Endometrial microvascular endothelial cells (primary cell): ENCODE data around the gene AKAP11. TPM values are rescaled to one million over a fixed set of nuclear protein-coding genes. Genes with fewer than 3 reads are reported as not detected.

Experiments used
- in situ Hi-C: cut with HindIII; loops from 2 replicates; pipeline ENCODE4 v1.10.0; 2017; ENCODE audit warnings: low sequenced_read_pairs, low pct_unique_long_range_greater_than_20kb; ENCODE audit errors: inconsistent ontology term
- total RNA-seq: library from RNA; depleted of rRNA; stranded (reverse); fragments of >200 nt; gene quantifications from one replicate; pipeline ENCODE4 v1.2.3, GENCODE V29; 2015; ENCODE audit errors: inconsistent ontology term

AKAP11 gene
- total RNA-seq, 1 donor from 2014 or later = 18.1 TPM

GRCh38 chr13:42324704-42325103, 52.8 kb downstream of the AKAP11 start:
- in situ Hi-C loops = no loop called here

- in situ Hi-C loops = no loop called here
Observed at GRCh38 chr13:42327725-42328124, 55.8 kb downstream of the AKAP11 start.

- in situ Hi-C loops = no loop called here
Observed at GRCh38 chr13:42328672-42329071, 56.7 kb downstream of the AKAP11 start.

GRCh38 chr13:42329239-42329638, 57.3 kb downstream of the AKAP11 start:
- in situ Hi-C loops = no loop called here

GRCh38 chr13:42331009-42331408, 59.1 kb downstream of the AKAP11 start:
- in situ Hi-C loops = no loop called here

GRCh38 chr13:42333613-42334328, 61.8 kb downstream of the AKAP11 start:
- in situ Hi-C loops = no loop called here

- in situ Hi-C loops = no loop called here
Observed at GRCh38 chr13:42334329-42334706, 62.4 kb downstream of the AKAP11 start.

- in situ Hi-C loops = no loop called here
Observed at GRCh38 chr13:42337808-42338600, 66.1 kb downstream of the AKAP11 start.

GRCh38 chr13:42345367-42345766, 73.4 kb downstream of the AKAP11 start:
- in situ Hi-C loops = no loop called here

- in situ Hi-C loops = no loop called here
Observed at GRCh38 chr13:42348576-42348975, 76.6 kb downstream of the AKAP11 start.

GRCh38 chr13:42350141-42350540, 78.2 kb downstream of the AKAP11 start:
- in situ Hi-C loops = no loop called here

- in situ Hi-C loops = no loop called here
Observed at GRCh38 chr13:42354241-42355091, 82.5 kb downstream of the AKAP11 start.

- in situ Hi-C loops = no loop called here
Observed at GRCh38 chr13:42355092-42355485, 83.1 kb downstream of the AKAP11 start.

GRCh38 chr13:42355491-42356183, 83.7 kb downstream of the AKAP11 start:
- in situ Hi-C loops = no loop called here

GRCh38 chr13:42356184-42356575, 84.2 kb downstream of the AKAP11 start:
- in situ Hi-C loops = no loop called here

- in situ Hi-C loops = no loop called here
Observed at GRCh38 chr13:42360046-42360574, 88.2 kb downstream of the AKAP11 start.

- in situ Hi-C loops = no loop called here
Observed at GRCh38 chr13:42361701-42362100, 89.7 kb downstream of the AKAP11 start.

- in situ Hi-C loops = no loop called here
Observed at GRCh38 chr13:42363941-42364612, 92.1 kb downstream of the AKAP11 start.
